CD1c-positive myeloid dendritic cell (primary cell): ENCODE data around the gene TMEM135.
"Not testable (repeated sequence)": the region's sequence is repeated elsewhere in the genome, so short reads cannot be mapped to it uniquely, and the experiment has no call there.

Experiments
- DNase-seq: peaks from one replicate; pipeline ENCODE4 v3.0.0-alpha.2; 2016; ENCODE audit errors: extremely low spot score

Gene TMEM135

GRCh38 chr11:87076874-87077429 lies 39.2 kb downstream of the TMEM135 start:
- DNase-seq, result no peak

DNA sequence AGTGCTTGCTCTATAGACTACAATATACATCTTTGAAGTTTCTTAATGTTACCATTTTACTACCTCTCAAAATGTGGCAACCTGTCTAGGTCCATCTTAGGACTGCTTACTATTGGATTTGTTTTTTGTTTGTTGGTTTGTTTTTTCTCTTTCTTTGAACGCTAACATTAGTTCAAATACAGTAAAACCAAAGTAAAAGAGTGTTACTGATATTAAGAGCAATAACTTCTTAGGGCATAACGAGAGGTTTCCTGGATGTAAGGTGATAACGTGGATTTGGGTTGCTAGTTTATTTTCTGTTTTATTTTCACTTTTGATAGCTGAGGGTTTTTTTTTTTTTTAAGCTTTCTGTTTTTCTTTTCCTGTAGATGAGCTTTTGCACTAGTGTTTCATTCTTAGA lies 43.6 kb downstream of the TMEM135 start:
- no peak for DNase-seq

GRCh38 chr11:87082590-87082989 lies 44.9 kb downstream of the TMEM135 start:
- no peak for DNase-seq

DNA sequence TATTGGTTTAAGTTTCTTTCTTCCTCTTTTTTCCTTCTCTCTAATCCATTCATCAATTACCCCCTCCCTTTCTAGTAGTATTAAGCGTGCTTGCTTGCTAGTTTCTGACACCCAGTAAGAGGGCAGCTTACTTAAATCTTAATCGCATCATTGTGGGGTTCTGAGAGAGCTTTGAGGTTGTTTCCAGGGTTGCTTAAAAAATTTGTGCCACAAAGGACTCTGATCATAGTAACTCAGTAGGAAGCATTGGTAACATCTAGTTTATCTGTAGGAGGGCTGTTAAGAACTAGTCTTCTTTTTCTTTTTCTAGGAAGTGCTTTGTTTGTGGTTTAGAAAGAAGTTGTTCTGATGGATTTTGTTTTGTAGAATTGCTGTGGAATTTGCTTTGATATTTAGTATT lies 45.3 kb downstream of the TMEM135 start:
- no peak for DNase-seq

GRCh38 chr11:87092159-87092558 lies 54.4 kb downstream of the TMEM135 start:
- DNase-seq, result no peak

DNA sequence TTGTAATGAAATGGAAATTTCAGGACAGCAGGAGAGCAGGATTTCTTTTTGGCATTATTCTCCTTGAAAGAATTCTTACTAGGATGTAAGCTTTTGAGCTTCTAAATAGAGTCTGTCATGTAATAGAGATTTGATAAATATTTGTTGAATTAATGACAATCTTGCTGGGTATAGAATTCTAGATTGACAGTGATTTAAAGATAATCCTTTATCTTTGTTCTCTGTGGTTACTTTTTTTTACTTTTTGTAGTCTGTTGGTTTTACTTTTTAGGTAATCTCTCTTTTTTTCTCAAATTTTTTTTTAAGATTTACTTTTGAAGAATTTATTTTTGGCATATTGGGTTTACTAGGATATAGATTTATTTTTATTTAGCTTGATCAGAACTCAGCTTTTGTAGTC lies 54.8 kb downstream of the TMEM135 start:
- no peak for DNase-seq

GRCh38 chr11:87097582-87097981 lies 59.8 kb downstream of the TMEM135 start:
- peak; percentile 32 for DNase-seq

DNA sequence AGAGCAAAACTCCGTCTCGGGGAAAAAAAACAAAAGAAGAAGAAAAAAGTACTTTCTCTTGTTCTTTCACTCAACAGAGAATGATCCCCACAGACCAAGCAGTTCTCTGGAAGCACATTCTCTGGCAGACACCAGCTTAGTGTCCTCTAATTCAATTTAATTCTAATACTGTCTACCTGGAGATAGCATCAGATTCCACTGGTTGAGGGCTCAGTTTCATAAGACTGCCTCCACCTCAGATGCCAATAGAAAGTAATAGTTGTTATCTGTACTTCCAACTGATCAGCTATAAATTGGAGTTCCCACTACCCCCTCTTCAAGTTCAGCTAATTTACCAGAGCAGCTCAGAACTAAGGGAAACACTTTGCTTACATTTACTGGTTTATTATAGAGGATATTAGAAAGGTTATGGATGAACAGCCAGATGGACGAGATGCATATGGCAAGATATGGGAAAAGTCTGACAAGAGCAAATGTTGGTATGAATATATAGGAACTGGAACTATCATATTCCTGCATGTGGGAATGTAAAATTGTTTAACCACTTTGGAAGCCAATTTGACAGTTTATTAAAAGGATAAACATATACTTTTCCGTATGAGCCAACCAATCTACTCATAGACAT lies 64.3 kb downstream of the TMEM135 start:
- no peak for DNase-seq

DNA sequence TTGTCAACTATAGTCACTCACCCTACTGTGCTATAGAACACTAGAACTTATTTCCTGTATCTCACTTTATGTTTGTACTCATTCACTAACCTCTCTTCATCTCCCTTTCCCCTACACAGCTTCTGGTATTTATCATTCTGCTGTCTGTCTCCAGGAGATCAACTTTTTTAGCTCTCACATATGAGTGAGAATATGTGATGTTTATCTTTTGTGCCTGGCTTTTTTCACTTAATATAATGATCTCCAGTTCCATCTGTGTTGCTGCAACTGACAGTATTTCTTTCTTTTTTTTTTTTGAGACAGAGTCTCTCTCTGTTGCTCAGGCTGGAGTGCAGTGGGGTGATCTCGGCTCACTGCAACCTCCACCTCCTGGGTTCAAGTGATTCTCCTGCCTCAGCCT lies 68.1 kb downstream of the TMEM135 start:
- DNase-seq, result not testable (repeated sequence)

DNA sequence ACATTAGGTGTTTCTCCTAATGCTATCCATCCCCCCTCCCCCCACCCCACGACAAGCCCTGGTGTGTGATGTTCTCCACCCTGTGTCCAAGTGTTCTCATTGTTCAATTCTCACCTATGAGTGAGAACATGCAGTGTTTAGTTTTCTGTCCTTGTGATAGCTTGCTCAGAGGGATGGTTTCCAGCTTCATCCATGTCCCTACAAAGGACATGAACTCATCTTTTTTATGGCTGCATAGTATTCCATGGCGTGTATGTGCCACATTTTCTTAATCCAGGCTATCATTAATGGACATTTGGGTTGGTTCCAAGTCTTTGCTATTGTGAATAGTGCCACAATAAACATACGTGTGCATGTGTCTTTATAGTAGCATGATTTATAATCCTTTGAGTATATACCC lies 69.6 kb downstream of the TMEM135 start:
- not testable (repeated sequence) for DNase-seq

DNA sequence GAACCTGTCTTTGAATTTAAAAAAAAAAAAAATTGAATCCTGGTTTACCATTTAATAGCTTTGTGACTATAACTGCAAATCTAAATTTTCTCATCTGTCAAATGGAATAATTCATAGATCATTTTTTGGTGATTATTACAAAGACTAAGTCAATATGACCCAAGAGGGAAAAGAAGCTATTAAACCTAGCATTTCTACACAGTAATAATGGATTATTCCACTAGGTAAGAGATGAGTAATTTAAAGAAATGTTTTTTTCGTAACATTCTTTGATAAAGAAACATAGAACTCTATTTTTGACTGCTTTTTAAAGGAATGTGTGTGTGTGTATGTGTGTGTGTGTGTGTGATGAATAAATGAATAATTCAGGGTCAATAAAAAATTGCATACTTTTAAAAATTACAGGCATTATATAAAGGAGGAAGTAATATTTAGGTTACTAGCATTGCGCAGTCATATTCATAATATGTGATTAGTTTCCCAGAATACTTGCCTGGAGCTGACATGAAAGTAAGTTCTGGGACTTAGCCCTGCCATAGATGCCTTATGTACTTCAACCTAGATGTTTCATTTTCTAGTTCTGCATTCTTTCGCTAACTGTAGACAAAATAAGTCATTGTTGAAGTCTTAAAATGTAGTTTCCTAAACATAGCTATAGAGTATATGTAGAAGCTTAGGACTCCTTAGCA lies 72.9 kb downstream of the TMEM135 start:
- DNase-seq, result no peak

GRCh38 chr11:87114093-87114492 lies 76.4 kb downstream of the TMEM135 start:
- no peak for DNase-seq

DNA sequence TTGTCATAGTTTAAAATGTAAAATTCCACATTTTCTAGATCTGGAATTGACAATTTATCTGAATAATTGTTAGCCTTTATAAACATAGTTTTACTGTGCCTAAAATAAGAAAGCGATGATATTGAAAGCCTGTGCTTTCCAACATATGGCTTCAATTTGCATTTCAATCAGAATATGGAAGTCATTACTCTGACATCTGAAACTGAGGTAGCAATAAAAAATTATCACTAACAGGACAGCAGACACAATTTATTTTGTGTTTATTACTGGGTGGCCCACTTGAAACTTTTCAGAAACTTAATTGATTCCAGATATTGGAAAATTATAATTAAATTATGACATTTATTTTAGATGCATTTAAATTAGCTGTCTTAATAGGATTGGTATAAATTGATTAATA lies 78.5 kb downstream of the TMEM135 start:
- no peak for DNase-seq

GRCh38 chr11:87120937-87121336 lies 83.2 kb downstream of the TMEM135 start:
- DNase-seq, result no peak

DNA sequence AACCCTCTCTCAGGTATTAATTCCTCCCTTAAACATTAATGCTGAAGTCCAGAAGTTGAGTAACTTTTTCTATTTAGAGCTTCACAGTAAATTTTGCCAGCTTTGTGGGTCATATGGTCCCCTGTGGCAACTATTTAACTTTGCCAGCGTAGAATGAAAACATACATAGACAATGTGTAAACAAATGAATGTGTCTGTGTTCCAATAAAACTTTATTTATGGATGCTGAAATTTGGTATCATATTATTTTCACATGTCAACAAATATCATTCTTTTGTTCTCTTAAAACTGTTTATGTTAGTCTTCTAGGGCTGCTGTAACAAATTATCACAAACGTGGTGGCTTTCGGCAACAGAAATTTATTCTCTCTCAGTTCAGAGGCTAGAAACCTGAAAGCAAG lies 85.1 kb downstream of the TMEM135 start:
- no peak for DNase-seq

- DNase-seq, result no peak
Measured at GRCh38 chr11:87125257-87125656, 87.5 kb downstream of the TMEM135 start.

GRCh38 chr11:87127101-87127500 lies 89.4 kb downstream of the TMEM135 start:
- DNase-seq, result no peak

- no peak for DNase-seq
Measured at GRCh38 chr11:87128372-87128771, 90.6 kb downstream of the TMEM135 start.

- DNase-seq, result no peak
Measured at GRCh38 chr11:87134524-87135106, 96.9 kb downstream of the TMEM135 start.

DNA sequence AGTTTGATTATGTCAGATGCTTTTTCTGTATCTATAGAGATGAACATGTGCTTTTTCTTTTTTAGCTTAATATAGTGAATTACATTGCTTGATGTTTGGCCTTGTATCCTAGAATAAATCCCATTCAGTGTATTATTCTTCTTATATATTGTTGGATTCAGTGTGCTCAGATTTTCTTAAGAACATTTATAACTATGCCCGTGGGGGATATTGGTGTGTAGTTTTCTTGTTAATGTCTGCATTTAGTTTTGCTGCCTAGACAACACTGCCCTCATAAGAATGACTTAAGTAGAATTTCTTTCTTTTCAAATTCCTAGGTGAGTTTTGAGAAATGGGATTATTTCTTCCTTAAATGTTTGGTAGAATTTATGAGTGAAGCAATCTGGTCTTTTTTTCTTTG lies 98.5 kb downstream of the TMEM135 start:
- no peak for DNase-seq

- no peak for DNase-seq
Measured at GRCh38 chr11:87137711-87138110, 100.0 kb downstream of the TMEM135 start.

DNA sequence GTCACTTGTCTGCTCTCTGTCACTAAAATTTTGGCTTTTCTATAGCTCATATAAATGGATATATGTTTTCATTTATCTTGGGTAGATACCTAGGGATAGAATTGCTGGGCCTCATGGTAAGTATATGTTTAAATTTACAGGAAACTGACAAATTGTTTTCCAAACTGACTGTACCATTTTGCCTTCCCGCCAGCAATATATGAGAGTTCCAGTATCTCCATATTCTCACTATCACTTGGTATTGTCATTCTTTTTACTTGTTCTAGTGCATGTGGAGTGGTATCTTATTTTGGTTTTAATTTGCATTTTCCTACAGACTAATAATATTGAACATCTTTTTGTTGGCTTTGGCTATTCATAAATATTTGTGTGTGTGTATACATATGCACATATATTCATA lies 101.7 kb downstream of the TMEM135 start:
- no peak for DNase-seq

- no peak for DNase-seq
Measured at GRCh38 chr11:87141322-87141721, 103.6 kb downstream of the TMEM135 start.
